ENCODE measurements around the gene NUCKS1. TPM values are rescaled to one million over a fixed set of nuclear protein-coding genes. Genes with fewer than 3 reads are reported as not detected.

Gene NUCKS1
- total and polyA plus RNA-seq, 2 of the 4 experiments (the other 2 are of a cell fraction) = 37.9 to 103 TPM

GRCh38 chr1:205703072-205703471, 46.9 kb downstream of the NUCKS1 start:
- Histone ChIP-seq H3K14ac (replicated peaks; ENCODE audit: low read depth, low read length) (no peak overlapping the region), H2BK120ac (ENCODE audit: low read depth, low read length) (no peak overlapping the region), H2BK20ac (ENCODE audit: low read depth, low read length) (no peak overlapping the region), H3K9me3 (ENCODE audit: control insufficient read depth, insufficient read depth, low read length) (no peaks in the 10 kb centered on the region), H3K56ac (ENCODE audit: extremely low read depth, insufficient read depth, low read length) (no peak overlapping the region), H2AFZ (replicated peaks; ENCODE audit: low read length, poor library complexity) (no peak overlapping the region), H3K27me3 (ENCODE audit: control insufficient read depth, insufficient read depth, low read length) (no peaks in the 10 kb centered on the region), H2AK5ac (ENCODE audit: low read depth, low read length) (no peak overlapping the region), H4K5ac (ENCODE audit: low read depth, low read length) (no peak overlapping the region), H3K9ac (ENCODE audit: low read depth, low read length) (no peak overlapping the region), H3K27ac (ENCODE audit: insufficient read depth, low read length) (no peak overlapping the region), H3K23ac (ENCODE audit: low read depth, low read length) (no peak overlapping the region), H3K9me1 (ENCODE audit: insufficient read depth, low read length) (peaks cover 6% of the 10 kb centered on the region; the same call in 1 of the 2 replicates), H2AK9ac (replicated peaks; ENCODE audit: low read depth, low read length, poor library complexity) (no peak overlapping the region), H3K18ac (ENCODE audit: low read depth, low read length) (no peak overlapping the region), H3K36me3 (ENCODE audit: control insufficient read depth, insufficient read depth, low read length) (peaks cover 5% of the 10 kb centered on the region), H2BK5ac (ENCODE audit: low read depth, low read length, poor library complexity, severe bottlenecking) (no peak overlapping the region), H3K4me3 (ENCODE audit: insufficient read depth, low read depth, low read length) (no peak overlapping the region), H3K4ac (ENCODE audit: low read depth, low read length) (no peak overlapping the region), H2BK15ac (ENCODE audit: low read depth, low read length) (no peak overlapping the region), H3K4me1 (ENCODE audit: control insufficient read depth, insufficient read depth, low read length) (peaks cover 2% of the 10 kb centered on the region; the same call in 1 of the 2 replicates), H3K79me1 (ENCODE audit: low read depth in 1 of 2, low read length in 2 of 2) (no peaks in the 10 kb centered on the region), H4K20me1 (ENCODE audit: insufficient read depth, low read length) (no peaks in the 10 kb centered on the region), H4K91ac (ENCODE audit: insufficient read depth, low read depth, low read length) (no peak overlapping the region), H3K4me2 (ENCODE audit: low read depth, low read length) (no peak overlapping the region), H4K8ac (ENCODE audit: low read depth in 2 of 2, low read length in 2 of 2) (no peak overlapping the region)
- intact Hi-C loops (cut with micrococcal nuclease) = no loop called here
- ChIA-PET CTCF (interaction anchor here (0.6 to 2.2 kb wide), 3 partner anchors 24 to 468 kb away, joined by 3 to 6 read pairs (median 3); no protein-coding TSS in a partner anchor), POLR2A (ENCODE audit: unreplicated experiment) (no interaction called here)
- BruUV-seq (replicated peaks) = no TSS peak
- in situ Hi-C loops (cut with MboI; ENCODE audit: low sequenced_read_pairs) = no loop called here
- dilution Hi-C loops (cut with HindIII; ENCODE audit: low sequenced_read_pairs, unreplicated experiment) = no loop called here
- DNase-seq (no peak), ATAC-seq (ENCODE audit: low read depth) (no peak)
- WGBS, 2 experiments (ENCODE audit: extremely low coverage in 2 of 2, insufficient read length in 1 of 2) = no CpG with 5 or more reads among the region's 1 CpG
- TF ChIP-seq RFX5 (IDR thresholded peaks at IDR 0.05; ENCODE audit: low read depth, low read length) = no peak
- no peak for TF ChIP-seq MXI1 (IDR thresholded peaks at IDR 0.05; ENCODE audit: borderline replicate concordance, low read depth, low read length)
- TF ChIP-seq USF2 (IDR thresholded peaks at IDR 0.05; ENCODE audit: low read depth, low read length) = no peak
- no peak for TF ChIP-seq CEBPB (IDR thresholded peaks at IDR 0.05; ENCODE audit: low read depth, low read length)
- TF ChIP-seq POLR2A (IDR thresholded peaks at IDR 0.05; ENCODE audit: low read depth, low read length) = no peak
- TF ChIP-seq RCOR1 (IDR thresholded peaks at IDR 0.05; ENCODE audit: insufficient replicate concordance, low read length) = no peak
- TF ChIP-seq ELK1 (IDR thresholded peaks at IDR 0.05; ENCODE audit: borderline replicate concordance, low read depth, low read length) = no peak
- TF ChIP-seq MAZ (IDR thresholded peaks at IDR 0.05; ENCODE audit: borderline replicate concordance, low read depth, low read length) = no peak
- no peak for TF ChIP-seq BHLHE40 (IDR thresholded peaks at IDR 0.05; ENCODE audit: low read depth, low read length)
- TF ChIP-seq FOS (IDR thresholded peaks at IDR 0.05; ENCODE audit: low read depth, low read length) = no peak
- TF ChIP-seq RAD21 (IDR thresholded peaks at IDR 0.05; ENCODE audit: low read length) = no peak

Data from IMR-90 (cell line).